Muscle layer of colon (tissue), 2 donors: ENCODE results near the gene SLC2A1.

Experiments
- H3K27ac ChIP-seq: one replicate; pipeline ENCODE4 v1.7.0; 2013; ENCODE audit warnings: low read depth, mild to moderate bottlenecking, low read length, moderate library complexity
- H3K27me3 ChIP-seq, 2 donors: one replicate each; pipeline ENCODE4 v1.7.0; 2013; ENCODE audit warnings: low read length in 2 of 2, mild to moderate bottlenecking in 2 of 2; ENCODE audit not compliant: insufficient read depth in 2 of 2, control insufficient read depth in 1 of 2
- H3K36me3 ChIP-seq: one replicate; pipeline ENCODE4 v1.7.0; 2013; ENCODE audit warnings: mild to moderate bottlenecking, low read length; ENCODE audit not compliant: insufficient read depth
- H3K4me1 ChIP-seq: one replicate; pipeline ENCODE4 v1.7.0; 2013; ENCODE audit warnings: mild to moderate bottlenecking, low read length; ENCODE audit not compliant: insufficient read depth
- H3K4me3 ChIP-seq, 2 donors: one replicate each; pipeline ENCODE4 v1.7.0; 2013; ENCODE audit warnings: low read length in 2 of 2, low read depth in 1 of 2, mild to moderate bottlenecking in 1 of 2, moderate library complexity in 1 of 2
- H3K9ac ChIP-seq: one replicate; pipeline ENCODE4 v1.7.0; 2013; ENCODE audit warnings: low read length
- H3K9me3 ChIP-seq: one replicate; pipeline ENCODE4 v1.7.0; 2013; ENCODE audit warnings: mild to moderate bottlenecking, low read length
- donor health status: abdominal sarcoma.
- donor health status: Adenocarcinoma of cecum.

SLC2A1 gene

GRCh38 chr1:42958488-42959319 lies at the start of gene SLC2A1:
Gene SLC2A1, minus strand, starts transcription at chr1:42958868. Its CDS starts 217 bp downstream, at chr1:42958651.
- no peaks in the 10 kb centered on the region for H3K36me3 ChIP-seq
- peak within 1 kb of the TSS; percentile 77 for H3K27ac ChIP-seq
- peak within 1 kb of the TSS; percentile 74 to 76 for H3K4me3 ChIP-seq
- no peaks in the 10 kb centered on the region for H3K27me3 ChIP-seq
- no peaks in the 10 kb centered on the region for H3K9me3 ChIP-seq
- H3K4me1 ChIP-seq: peaks cover 27% of the 10 kb centered on the region
- H3K9ac ChIP-seq: peak within 1 kb of the TSS; percentile 54

GRCh38 chr1:43007377-43008114 lies 48.9 kb upstream of the SLC2A1 start:
- Histone ChIP-seq H3K4me1 (no peaks in the 10 kb centered on the region), H3K4me3 (no peak overlapping the region), H3K9me3 (no peaks in the 10 kb centered on the region), H3K9ac (no peak overlapping the region), H3K36me3 (no peaks in the 10 kb centered on the region), H3K27ac (no peak overlapping the region), H3K27me3 (peaks cover 0 to 4% of the 10 kb centered on the region in 2 donors)

GRCh38 chr1:43005460-43006361 lies 47.0 kb upstream of the SLC2A1 start:
- H3K36me3 ChIP-seq: no peaks in the 10 kb centered on the region
- no peaks in the 10 kb centered on the region for H3K4me1 ChIP-seq
- no peaks in the 10 kb centered on the region for H3K9me3 ChIP-seq
- H3K9ac ChIP-seq: no peak overlapping the region
- H3K27me3 ChIP-seq: peaks cover 0 to 4% of the 10 kb centered on the region in 2 donors
- H3K27ac ChIP-seq: no peak overlapping the region
- H3K4me3 ChIP-seq: no peak overlapping the region

GRCh38 chr1:43004587-43005459 lies 46.2 kb upstream of the SLC2A1 start:
- H3K9me3 ChIP-seq: no peaks in the 10 kb centered on the region
- H3K27ac ChIP-seq: no peak overlapping the region
- H3K27me3 ChIP-seq: peaks cover 0 to 4% of the 10 kb centered on the region in 2 donors
- H3K4me3 ChIP-seq: no peak overlapping the region
- H3K36me3 ChIP-seq: no peaks in the 10 kb centered on the region
- no peaks in the 10 kb centered on the region for H3K4me1 ChIP-seq
- H3K9ac ChIP-seq: no peak overlapping the region

- Histone ChIP-seq H3K36me3 (no peaks in the 10 kb centered on the region), H3K9me3 (no peaks in the 10 kb centered on the region), H3K27ac (no peak overlapping the region), H3K9ac (no peak overlapping the region), H3K4me3 (no peak overlapping the region), H3K27me3 (peaks cover 0 to 4% of the 10 kb centered on the region in 2 donors), H3K4me1 (no peaks in the 10 kb centered on the region)
Measured at GRCh38 chr1:43002766-43003165, 44.1 kb upstream of the SLC2A1 start.

- Histone ChIP-seq H3K4me1 (no peaks in the 10 kb centered on the region), H3K9ac (no peak overlapping the region), H3K9me3 (no peaks in the 10 kb centered on the region), H3K36me3 (no peaks in the 10 kb centered on the region), H3K27ac (no peak overlapping the region), H3K27me3 (peaks cover 0 to under 1% of the 10 kb centered on the region in 2 donors), H3K4me3 (no peak overlapping the region)
Measured at GRCh38 chr1:43002116-43002515, 43.4 kb upstream of the SLC2A1 start.

- no peak overlapping the region for H3K4me3 ChIP-seq
- H3K27ac ChIP-seq: no peak overlapping the region
- H3K9me3 ChIP-seq: no peaks in the 10 kb centered on the region
- H3K4me1 ChIP-seq: no peaks in the 10 kb centered on the region
- H3K36me3 ChIP-seq: no peaks in the 10 kb centered on the region
- H3K9ac ChIP-seq: no peak overlapping the region
- no peaks in the 10 kb centered on the region for H3K27me3 ChIP-seq
Measured at GRCh38 chr1:43001434-43001833, 42.8 kb upstream of the SLC2A1 start.

- Histone ChIP-seq H3K4me1 (no peaks in the 10 kb centered on the region), H3K36me3 (no peaks in the 10 kb centered on the region), H3K4me3 (no peak overlapping the region), H3K27me3 (no peaks in the 10 kb centered on the region), H3K27ac (no peak overlapping the region), H3K9me3 (no peaks in the 10 kb centered on the region), H3K9ac (no peak overlapping the region)
Measured at GRCh38 chr1:43000271-43000670, 41.6 kb upstream of the SLC2A1 start.

GRCh38 chr1:42999308-42999707 lies 40.6 kb upstream of the SLC2A1 start:
- Histone ChIP-seq H3K36me3 (no peaks in the 10 kb centered on the region), H3K27ac (no peak overlapping the region), H3K27me3 (no peaks in the 10 kb centered on the region), H3K4me3 (no peak overlapping the region), H3K4me1 (no peaks in the 10 kb centered on the region), H3K9me3 (no peaks in the 10 kb centered on the region), H3K9ac (no peak overlapping the region)

- Histone ChIP-seq H3K9me3 (no peaks in the 10 kb centered on the region), H3K4me3 (no peak overlapping the region), H3K36me3 (no peaks in the 10 kb centered on the region), H3K4me1 (no peaks in the 10 kb centered on the region), H3K27me3 (no peaks in the 10 kb centered on the region), H3K9ac (no peak overlapping the region), H3K27ac (no peak overlapping the region)
Measured at GRCh38 chr1:42998386-42998785, 39.7 kb upstream of the SLC2A1 start.
